ENCODE data around the gene MYO18B.
"Not testable (repeated sequence)": the region's sequence is repeated elsewhere in the genome, so short reads cannot be mapped to it uniquely, and the experiment has no call there.

MYO18B gene

DNA sequence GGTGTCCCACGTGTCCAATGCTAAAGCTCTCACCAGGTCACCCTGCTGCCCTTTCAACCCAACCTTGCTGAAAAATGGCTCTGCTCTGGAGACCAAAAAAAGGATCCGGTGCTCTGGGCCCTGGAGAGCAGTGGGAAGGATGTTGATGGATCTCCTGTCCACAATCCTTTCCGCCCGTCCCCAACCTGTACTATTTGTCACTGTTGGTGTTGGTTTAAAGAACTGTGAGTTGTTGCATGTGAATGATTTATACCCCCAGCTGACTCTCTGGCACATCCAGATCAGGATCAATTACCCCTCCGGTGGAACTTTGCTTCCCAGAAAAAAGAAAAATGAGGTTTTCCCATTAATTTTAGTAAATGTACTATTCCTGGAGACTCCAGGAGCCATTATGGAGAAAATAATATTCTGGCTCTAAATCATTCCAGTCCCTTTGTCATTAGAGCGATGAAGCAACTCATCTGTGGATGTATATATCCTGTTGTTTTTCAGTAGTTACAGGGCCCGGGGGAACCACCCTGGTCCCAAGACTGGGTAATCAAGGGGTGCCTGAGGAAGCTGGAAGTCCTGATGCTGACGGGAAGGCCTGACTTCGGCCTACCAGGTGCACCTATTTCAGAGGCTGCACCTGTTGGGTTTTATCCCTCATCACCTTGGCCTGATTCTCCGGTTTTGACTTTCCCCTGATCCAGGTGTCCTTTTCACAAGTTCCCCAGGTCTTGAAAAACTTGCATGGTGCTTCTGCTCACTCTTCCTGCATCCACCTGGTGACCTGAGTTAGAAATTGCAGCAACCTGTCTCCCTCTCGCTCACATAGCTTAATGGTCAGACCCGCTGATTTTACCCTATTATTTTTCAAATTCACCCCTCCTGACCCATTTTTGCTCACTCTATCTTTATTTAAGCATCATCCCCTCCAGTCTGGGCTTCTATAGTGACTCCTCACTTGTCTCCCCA, 218.1 kb downstream of the MYO18B start:
- DNase-seq, result no peak

DNA sequence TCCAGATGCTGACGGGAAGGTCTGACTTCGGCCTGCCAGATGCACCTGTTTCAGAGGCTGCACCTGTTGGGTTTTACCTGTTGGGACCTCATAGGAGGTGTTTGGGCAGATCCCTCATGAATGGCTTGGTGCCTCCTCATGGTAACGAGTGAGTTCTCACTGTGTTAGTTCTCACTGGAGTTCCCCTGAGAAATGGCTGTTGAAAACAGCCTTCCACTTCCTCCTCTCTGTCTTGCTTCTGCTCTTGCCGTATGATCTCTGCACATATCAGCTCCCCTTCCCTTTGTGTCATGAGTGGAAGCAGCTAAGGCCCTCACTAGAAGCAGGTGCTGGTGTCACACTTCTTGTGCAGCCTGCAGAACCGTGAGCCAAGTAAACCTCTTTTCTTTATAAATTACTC, 219.7 kb downstream of the MYO18B start:
- no peak for DNase-seq

DNA sequence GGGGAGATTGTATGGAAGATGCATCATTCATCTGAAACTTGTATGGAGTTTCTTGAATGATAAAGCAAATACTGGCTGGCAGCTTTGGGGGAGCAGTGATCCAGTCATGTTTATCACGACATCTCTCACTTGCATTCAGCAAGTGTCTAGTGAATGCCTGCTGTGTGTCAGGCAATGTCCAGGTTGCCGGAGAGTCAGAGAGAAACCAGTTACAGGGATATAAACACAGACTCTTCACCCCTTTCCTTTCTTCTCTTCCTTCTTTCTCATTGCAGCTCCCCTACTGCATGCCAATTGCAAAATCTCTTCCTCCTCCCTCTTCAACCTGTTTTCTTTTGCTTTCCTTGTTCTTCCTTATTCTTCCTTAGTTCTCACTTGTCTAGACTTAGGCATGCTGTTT, 220.7 kb downstream of the MYO18B start:
- no peak for DNase-seq

DNA sequence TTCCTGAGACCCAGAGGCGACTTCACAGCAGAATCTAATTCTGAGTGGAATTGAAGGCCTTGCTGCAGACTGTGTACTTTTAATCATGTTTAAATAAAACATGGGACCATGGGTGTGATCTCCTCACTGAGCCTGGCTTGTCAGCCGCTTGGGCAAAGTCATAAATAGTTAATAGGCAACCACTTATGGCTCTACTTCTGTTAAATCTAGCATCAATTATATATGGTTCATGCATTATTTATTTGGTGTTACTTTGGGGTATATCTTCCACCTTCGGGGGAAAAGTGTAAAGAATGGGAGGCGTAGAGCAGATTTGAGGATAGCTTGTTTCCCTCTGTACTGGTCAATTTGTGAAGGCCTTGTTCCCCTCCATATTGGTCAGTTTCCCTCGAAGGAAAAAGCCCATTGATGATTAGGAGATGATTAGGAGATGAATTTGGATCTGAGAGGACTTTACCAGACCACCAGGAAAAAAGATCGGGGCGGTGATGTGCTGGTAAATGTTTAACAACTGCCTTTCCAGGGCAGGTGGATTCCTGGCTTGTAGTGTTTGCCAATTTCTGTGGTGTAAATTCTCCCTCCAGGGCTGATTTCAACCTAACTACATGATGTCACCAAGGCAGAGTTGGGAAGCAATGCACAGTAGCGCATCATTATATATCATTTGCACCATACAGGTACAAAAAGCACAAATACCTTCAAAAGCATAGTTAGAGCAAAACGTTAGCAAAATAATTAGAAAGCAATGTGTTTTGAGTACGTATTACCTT, 223.2 kb downstream of the MYO18B start:
- DNase-seq, result no peak

DNA sequence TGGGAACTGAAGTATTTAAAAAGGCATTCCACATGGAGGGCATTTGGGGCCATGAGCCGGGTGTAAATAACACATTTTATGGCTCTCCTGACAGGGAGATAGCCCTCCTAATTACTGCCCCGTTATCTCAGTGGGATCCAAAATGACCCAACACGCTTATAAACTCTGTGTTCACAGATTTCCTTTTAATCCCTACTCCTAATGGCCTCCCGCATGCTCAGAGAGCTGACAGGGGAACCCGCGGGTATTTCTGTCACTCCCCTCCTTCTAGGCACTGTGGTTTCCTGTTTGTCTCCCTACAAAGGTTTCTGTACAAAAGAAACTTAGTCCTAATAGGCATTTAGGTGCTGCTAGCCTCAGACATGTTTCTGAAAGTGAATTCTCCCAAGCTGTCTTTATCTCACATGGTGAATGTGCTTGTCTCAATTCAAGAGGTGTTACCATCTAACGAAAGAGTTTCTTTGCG, 224.5 kb downstream of the MYO18B start:
- DNase-seq, result peak; percentile 42

DNA sequence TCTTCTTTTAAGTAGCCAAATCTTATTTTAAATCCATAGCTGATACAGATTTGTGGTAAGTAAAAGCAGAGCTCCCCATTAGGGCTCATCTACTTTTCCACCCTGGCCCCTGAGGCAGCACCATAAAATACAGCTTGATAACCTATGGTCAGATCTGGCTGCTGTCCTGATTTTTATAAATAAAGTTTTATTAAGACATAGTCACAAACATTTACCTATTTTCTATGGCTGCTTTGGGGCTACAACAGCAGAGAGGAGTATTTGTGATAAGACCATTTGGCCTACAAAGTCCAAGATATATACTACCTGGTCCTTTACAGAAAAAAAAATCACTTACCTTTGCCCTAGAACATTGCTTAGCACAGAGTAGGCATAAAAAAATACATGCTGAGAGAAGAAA, 227.3 kb downstream of the MYO18B start:
- no peak for DNase-seq

DNA sequence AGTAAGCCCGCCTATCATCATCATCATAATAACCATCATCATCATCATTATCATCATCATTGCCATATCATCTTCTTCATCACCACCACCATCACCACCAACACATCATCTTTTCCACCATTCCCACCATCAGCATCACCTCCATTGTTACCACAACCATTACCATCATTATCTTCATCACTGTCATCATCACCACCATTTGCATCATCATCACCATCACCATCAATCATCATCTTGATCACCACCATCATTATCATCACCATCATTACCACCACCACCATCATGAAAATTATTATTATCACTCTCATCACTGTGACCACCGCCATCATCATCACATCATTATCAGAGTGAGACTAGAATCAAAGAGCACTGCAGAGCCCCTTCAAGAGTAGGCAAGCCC, 227.9 kb downstream of the MYO18B start:
- DNase-seq, result no peak

DNA sequence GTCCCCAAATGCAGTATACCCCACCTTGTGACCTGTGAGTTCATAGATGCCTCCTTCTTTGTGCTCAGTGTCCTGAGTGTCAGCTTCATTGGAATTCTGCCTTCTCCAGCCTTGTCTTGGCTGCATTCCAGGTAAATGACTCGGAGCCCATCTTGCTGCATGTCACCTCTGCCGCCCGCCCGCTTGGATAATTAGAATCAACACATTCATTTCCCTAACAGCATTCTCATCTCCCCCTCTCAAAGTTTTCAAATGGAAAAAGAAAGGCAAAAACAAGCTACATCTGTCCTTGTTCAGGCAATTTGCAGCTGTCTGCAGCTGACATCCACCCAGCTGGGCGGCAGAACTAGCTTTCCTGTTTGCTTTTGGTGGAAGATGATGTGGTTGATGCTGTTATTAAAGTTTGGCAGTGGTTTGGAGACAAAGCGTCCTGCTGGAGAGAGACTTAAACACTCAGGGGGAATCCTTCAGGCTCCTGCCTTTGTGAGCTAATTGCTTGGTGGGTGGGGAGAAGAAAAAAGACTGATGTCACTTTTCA, 228.5 kb downstream of the MYO18B start:
- peak; percentile 81 for DNase-seq

DNA sequence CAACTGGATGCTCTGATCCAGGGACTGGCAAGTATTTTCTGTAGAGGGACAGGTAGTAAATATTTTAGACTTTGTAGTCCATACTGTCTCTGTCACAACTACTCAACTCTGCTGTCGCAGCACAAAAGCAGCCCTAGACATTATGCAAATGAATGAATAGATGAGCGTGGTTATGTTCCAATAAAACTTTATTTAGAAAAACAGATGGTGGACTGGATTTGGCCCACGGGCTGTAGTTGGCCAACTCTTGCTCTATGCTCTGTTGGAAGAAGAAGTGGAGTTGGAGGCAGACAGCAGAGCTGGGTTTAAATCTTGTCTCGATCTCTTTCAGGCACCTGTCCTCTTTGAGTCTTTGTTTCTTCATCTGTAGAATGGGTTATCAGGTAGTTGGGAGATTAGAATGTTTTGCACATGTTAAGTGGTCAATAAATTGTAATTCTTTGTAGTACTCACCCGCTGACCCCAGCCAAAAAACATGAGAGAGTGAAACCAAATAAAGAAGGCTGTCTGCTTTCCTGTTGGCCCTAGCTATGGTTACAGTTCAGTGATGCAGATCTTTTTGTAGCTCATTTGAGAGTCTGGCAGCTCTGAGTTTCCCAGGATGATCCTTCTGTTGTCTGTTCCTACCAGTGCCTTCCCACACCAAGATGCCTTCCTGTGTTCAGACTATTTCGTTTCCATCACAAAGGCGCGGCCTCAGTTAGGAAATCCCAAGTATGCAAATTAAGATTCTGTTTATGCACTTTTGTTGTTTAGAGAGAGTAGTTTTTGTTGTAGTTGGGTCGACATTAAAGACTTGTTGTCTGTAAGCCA, 229.2 kb downstream of the MYO18B start:
- peak; percentile 45 for DNase-seq

DNA sequence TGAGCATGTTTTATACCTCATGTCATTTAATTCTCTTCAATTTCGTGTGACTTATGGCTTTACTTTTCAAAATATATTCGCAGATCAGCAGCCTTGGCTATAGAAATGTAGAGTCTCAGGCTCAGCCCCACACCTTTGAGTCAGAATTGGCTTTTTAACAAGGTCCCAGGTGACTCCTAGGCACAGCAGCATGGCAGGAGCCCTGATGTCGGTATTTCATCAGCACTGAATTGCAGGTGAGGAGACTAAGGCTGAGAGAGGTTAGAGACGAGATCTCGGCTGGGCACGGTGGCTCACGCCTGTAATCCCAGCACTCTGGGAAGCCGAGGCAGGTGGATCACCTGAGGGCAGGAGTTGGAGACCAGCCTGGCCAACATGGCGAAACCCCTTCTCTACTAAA, 230.4 kb downstream of the MYO18B start:
- no peak for DNase-seq

DNA sequence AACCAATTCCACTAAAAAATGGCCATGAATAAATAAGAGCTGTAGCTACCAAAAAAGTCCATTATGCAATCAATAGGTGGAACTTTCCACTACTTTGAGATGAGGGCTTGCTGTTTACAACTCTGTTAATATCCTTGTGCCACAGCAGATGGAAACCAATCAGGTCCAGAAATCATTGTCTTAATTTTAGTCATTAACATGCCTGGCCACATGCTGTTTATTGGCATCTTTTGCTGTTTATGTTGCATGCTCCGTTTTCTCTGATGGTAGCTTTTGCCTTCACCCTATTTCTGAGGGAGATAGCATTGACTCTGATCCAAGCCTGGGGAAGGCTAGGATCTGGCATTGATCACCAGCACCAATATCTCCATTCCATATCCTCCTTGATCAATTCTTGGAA, 234.4 kb downstream of the MYO18B start:
- no peak for DNase-seq

DNA sequence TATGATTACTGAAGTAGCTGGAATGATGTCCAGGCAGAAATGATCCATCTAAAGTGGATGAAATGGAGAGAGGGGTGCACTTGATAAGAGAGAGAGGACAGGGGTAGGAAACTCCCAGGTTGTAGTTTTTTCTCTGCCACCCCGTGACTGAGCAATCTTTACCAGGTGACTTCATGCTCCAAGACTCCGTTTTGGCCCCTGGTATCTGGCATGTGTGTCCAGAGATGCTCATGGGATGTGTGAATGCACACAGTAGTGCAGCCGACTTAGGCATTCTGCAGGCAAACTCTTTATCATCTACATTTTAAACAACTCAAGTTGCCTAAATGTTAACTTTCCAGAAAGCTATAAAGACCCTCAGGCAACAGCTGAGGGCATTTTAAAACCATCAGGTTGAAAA, 238.0 kb downstream of the MYO18B start:
- no peak for DNase-seq

DNA sequence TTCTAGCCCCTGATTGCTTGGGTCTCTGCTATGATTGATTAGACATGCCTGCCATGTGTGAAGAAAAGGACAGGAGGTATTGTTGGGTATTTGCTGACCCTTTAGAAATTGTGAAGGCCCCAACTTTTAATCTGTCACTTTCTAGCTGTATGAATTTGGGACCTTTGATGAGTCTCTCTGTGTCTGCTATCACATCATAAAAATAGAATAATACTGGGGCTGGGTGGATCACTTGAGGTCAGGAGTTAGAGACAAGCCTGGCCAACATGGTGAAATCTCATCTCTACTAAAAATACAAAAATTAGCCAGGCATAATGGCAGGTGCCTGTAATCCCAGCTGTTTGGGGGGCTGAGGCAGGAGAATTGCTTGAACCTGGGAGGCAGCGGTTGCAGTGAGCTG, 242.9 kb downstream of the MYO18B start:
- not testable (repeated sequence) for DNase-seq

DNA sequence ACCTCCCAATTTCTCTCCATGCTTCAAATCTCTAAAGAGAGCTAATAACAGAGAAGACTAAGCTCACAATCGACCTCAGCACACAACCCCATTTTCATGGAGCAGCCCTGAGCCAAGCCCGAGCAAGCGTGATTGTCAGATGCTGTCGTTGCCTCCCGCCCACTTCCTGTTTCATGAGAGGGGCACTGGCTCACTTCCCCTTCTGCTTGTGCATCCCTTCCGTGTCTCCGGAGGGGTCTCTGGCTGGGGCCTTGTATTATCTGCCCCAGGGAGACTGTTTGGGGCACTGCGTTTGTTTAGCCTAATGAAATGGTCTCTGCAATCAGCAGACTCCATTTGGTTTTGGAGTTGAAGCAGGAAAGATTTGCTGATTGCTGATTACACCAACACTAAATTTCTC, 246.0 kb downstream of the MYO18B start:
- DNase-seq, result peak; percentile 13

DNA sequence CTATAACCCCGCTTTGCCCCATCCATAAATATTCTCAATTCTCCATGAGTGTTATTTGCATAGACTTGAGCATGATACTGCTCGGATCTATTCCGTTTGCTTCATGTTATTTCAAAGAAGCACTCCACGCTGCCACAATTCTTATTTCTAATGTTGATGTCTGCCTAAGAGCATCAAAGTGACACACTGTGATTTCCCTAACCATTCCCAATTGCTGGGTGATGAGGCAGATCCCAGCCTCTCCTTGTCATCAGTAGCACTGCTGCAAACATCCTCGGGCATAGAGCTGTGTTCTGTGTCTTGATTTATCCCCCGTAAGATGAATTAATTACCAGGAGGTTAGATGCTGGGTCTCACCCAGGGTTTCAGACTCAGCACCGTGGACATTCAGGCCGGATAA, 249.0 kb downstream of the MYO18B start:
- no peak for DNase-seq

DNA sequence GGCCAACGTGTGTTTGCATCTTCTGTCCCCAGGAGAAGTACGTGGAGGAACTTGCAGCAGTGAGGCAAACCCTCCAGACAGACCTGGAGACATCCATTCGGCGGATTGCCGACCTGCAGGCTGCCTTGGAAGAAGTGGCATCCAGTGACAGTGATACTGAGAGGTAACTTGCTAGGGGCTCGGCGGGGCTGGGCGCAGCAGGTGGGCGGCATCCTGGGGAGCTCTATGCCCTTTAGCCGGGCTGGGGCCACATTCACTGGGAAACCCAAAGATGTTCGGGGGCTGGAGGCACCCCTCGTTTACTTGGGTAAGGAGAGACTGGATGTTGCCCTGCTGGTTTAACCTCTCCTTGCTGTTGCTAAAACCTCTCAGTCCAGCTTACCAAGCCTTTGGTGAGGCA, 250.3 kb downstream of the MYO18B start:
- no peak for DNase-seq

DNA sequence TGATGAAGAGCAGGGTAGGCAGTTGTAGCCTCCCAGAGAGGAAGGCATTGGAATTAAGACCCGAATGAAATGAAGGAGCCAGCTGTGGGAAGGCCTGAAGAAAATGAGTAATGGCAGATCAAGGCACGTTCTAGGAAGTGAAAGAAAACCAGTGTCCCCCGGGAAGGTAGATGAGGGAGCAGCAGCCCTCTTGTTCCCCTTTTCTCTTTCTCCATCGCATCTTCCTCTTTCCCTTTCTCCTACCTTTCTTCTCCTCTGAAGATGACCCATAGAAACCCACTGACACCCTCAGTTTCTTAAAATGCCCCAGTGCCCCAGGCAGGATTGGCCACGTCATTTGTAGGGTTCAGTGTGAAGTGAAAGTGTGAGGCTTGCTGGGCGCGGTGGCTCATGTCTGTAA, 254.7 kb downstream of the MYO18B start:
- DNase-seq, result no peak

DNA sequence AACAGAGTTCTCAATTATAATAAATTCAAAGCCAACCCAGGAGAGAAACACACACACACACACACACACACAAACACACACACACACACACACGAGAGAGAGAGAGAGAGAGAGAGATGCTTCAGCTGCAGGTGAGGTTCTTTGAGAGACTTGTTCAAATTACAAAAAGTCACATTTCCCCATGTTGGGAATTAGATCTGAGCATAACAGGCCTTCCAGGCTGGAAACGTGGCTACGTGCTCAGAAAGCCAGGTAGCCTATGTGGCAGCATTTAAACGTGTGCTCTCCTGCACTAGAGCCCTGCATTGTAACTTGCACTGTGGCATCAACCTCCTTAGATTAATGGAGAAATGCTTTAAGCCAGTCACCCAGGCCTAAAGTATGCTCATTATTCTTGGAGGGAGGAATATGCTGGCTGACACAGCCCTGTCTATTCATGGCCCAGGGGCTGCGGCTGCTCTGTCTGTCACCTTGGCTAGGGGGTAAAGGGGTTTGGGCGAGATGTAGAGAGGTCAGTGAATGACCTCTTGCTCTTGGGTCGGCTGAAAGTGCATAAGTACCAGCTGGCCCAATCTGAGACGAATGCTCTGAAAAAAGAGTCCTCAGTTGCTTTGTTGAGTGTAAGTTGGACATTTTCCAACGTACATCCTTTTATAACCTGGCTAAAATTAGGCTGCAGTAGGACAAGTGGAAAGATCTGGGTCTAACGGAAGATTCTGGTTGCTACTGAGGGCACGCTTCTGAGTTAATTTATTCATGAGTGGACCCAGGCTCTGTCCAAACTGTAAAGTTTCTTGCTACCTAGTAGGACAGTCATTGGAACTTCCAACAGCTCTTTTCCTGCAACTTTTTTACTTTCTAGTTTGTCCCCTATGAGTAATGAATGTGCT, 256.1 kb downstream of the MYO18B start:
- DNase-seq, result peak; percentile 31

DNA sequence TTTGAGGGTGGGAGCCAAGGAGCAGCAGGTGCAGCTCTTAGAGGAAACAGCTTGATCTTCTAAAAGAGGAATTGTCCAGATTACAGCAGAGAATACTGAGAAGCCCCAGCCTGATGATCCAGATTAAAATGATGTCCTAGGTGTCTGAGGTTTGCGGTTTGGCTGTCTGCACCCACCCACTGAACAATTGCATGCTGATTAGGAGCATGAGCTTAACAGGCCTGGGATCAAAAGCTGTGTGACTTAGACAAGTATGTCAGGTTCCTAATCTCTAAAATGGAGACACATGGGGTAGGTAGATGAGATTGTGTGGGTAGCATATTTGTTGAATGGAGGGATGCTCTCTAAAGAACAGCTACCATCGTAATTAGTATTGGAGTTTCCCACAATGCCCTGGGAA, 260.5 kb downstream of the MYO18B start:
- no peak for DNase-seq

DNA sequence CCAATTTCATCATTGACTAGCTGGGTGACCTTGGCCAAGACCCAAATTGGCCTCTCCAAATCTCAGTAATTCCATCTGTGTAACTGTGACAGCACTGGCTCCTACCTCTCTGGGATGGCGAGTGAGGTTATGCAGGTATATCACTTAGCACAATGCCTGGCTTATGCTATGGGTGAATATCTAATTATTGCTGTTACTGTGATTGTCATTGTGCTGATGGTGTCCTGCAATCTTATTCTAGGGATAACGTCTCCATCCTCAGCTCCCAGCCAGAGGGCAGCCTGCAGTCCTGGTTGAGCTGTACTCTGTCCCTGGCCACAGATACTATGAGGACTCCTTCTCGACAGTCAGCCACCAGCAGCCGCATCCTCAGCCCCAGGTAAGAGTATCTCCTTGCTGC, 262.5 kb downstream of the MYO18B start:
- no peak for DNase-seq

DNA sequence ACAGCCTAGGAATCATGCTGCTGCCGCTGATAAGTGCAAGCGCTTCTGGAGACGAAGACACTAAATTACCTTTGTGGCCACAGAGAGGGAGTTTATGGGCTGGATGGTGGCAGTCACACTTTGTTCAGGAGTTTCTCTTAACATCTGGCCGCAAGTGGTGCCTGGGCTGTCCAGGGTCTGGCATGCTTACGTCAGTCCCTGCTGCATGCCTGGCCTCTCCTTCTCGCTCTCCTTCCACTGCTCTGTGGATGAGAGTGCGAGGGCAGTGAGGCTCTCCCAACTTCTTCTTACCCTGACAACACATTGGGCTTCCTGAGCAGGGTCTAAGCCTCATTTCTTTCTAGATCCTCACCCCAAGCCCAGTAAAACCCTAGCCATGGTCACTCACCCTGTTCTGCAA, 266.6 kb downstream of the MYO18B start:
- no peak for DNase-seq

DNA sequence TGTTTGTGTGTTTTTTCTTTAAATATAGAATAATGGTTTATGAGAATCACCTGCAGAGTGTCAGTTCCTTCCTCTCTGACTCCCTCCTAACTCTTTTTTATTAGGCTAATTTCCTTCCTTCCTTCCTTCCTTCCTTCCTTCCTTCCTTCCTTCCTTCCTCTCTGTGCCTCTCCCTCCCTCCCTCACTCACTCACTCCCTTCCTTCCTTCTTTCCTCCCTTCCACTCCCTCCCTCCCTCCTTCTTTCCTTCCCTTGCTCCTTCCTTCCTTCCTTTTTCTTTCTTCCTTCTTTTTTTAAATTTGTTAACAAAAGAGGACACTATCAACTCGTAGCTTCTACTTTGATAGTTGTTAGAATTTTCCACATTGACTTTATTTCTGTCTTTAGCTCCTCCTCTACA, 274.9 kb downstream of the MYO18B start:
- DNase-seq, result no peak
